ENCODE measurements around the gene HARBI1.

Gene HARBI1

GRCh38 chr11:46582588-46582987, 34.4 kb downstream of the HARBI1 start:
- TF ChIP-seq CTCF (conservative IDR thresholded peaks at IDR 0.05) (no peak), ZFX (IDR thresholded peaks at IDR 0.05) (no peak)
- H3K27ac ChIP-seq: no peak overlapping the region

- no peak for TF ChIP-seq ZFX (IDR thresholded peaks at IDR 0.05)
- no peak for TF ChIP-seq CTCF (conservative IDR thresholded peaks at IDR 0.05)
Observed at GRCh38 chr11:46577058-46577457, 40.0 kb downstream of the HARBI1 start.

GRCh38 chr11:46574656-46575055, 42.4 kb downstream of the HARBI1 start:
- H3K27ac ChIP-seq: no peak overlapping the region
- TF ChIP-seq ZFX (IDR thresholded peaks at IDR 0.05): no peak

More at GRCh38 chr11:46577058-46577457, 40.0 kb downstream of the HARBI1 start:
- no peak overlapping the region for H3K27ac ChIP-seq

GRCh38 chr11:46570790-46571398, 46.1 kb downstream of the HARBI1 start:
- no peak overlapping the region for H3K27ac ChIP-seq

GRCh38 chr11:46565232-46565840, 51.7 kb downstream of the HARBI1 start:
- no peak overlapping the region for H3K27ac ChIP-seq
- TF ChIP-seq ZFX (IDR thresholded peaks at IDR 0.05): no peak
- no peak for TF ChIP-seq CTCF (conservative IDR thresholded peaks at IDR 0.05)

More at GRCh38 chr11:46570790-46571398, 46.1 kb downstream of the HARBI1 start:
- no peak for TF ChIP-seq ZFX (IDR thresholded peaks at IDR 0.05)
- TF ChIP-seq CTCF (conservative IDR thresholded peaks at IDR 0.05): no peak

GRCh38 chr11:46564459-46564858, 52.6 kb downstream of the HARBI1 start:
- TF ChIP-seq ZFX (IDR thresholded peaks at IDR 0.05): no peak
- no peak overlapping the region for H3K27ac ChIP-seq

- H3K27ac ChIP-seq: no peak overlapping the region
- TF ChIP-seq CTCF (conservative IDR thresholded peaks at IDR 0.05) (no peak), ZFX (IDR thresholded peaks at IDR 0.05) (no peak)
Observed at GRCh38 chr11:46562527-46562926, 54.5 kb downstream of the HARBI1 start.

GRCh38 chr11:46560300-46560991, 56.6 kb downstream of the HARBI1 start:
- TF ChIP-seq CTCF (conservative IDR thresholded peaks at IDR 0.05) (no peak), ZFX (IDR thresholded peaks at IDR 0.05) (no peak)
- H3K27ac ChIP-seq: no peak overlapping the region
